HCT116 (cell line): ENCODE measurements around the gene TRMU. TPM values are rescaled to one million over a fixed set of nuclear protein-coding genes. Genes with fewer than 3 reads are reported as not detected.

ENCODE experiments used
- ATAC-seq: fragments of 200-7000 bp; cut with Tn5 transposase; 2 replicates; pipeline ENCODE4 v1.9.1; 2020; ENCODE audit warnings: mild to moderate bottlenecking, moderate library complexity
- BruUV-seq: library from RNA; stranded (reverse); fragments of 400-500 nt; replicated peaks from 2 replicates; lab custom pipeline; 2021; lab: Mats Ljungman, UMichigan
- CTCF ChIA-PET: fragments of 300-600 bp; sonication (Branson Sonifier 250); formaldehyde crosslinking; loops from one replicate; lab custom pipeline; 2021; ENCODE audit warnings: antibody characterized with exemption; lab: Charles Lee
- POLR2A ChIA-PET: fragments of 300-600, 350-600 bp; sonication (Branson Sonifier 250); formaldehyde crosslinking; loops from one replicate; lab custom pipeline; 2021; ENCODE audit warnings: antibody characterized with exemption; lab: Charles Lee
- RAD21 ChIA-PET, 2 experiments: fragments of 300-600 bp; sonication (Branson Sonifier 250); formaldehyde crosslinking; loops; one replicate each; lab custom pipeline; 2023; ENCODE audit warnings: low total read pairs in 2 of 2; ENCODE audit not compliant: uncharacterized antibody in 2 of 2, unreplicated experiment in 2 of 2, low non-redundant PET in 1 of 2; lab: Charles Lee
- DNase-seq: peaks from one replicate; pipeline ENCODE4 v3.0.0-alpha.2; 2010; ENCODE audit warnings: low read depth, low spot score
- H2AFZ ChIP-seq: fragments of 200-600 bp; shearing (Covaris generic), sonication (generic); 2 replicates; pipeline ENCODE4 v1.6.1; 2017; ENCODE audit warnings: low read depth, mixed run types, mixed read lengths, antibody characterized with exemption, low read length; ENCODE audit not compliant: poor library complexity, severe bottlenecking
- H3K27ac ChIP-seq: 2 replicates; pipeline ENCODE4 v1.5.1; 2012; ENCODE audit warnings: low read depth, low read length
- H3K27me3 ChIP-seq: fragments of 200-600 bp; sonication (generic); 2 replicates; pipeline ENCODE4 v1.6.1; 2016; ENCODE audit warnings: mixed run types, low read length, mixed read lengths; ENCODE audit not compliant: insufficient read depth
- H3K36me3 ChIP-seq, 2 experiments: fragments of 200-500 bp in 1 of 2; fragments of 200-600 bp in 1 of 2; sonication (Bioruptor generic) in 1 of 2; sonication (generic) in 1 of 2; 2 replicates each; pipeline versions ENCODE4 v1.5.1 to v1.6.1; 2014 to 2016; ENCODE audit warnings: low read length in 2 of 2, inconsistent platforms in 1 of 2, mixed read lengths in 1 of 2, mixed run types in 1 of 2; ENCODE audit not compliant: insufficient read depth in 2 of 2, control insufficient read depth in 1 of 2
- H3K4me1 ChIP-seq, 2 experiments: fragments of 200-600 bp in 1 of 2; sonication (generic) in 1 of 2; 2 replicates each; pipeline versions ENCODE4 v1.5.1 to v1.6.1; 2012 to 2017; ENCODE audit warnings: low read length in 2 of 2, inconsistent platforms in 1 of 2, mild to moderate bottlenecking in 1 of 2, mixed read lengths in 1 of 2, mixed run types in 1 of 2, moderate library complexity in 1 of 2; ENCODE audit not compliant: insufficient read depth in 2 of 2, control insufficient read depth in 1 of 2
- H3K4me2 ChIP-seq: fragments of 200-600 bp; sonication (generic); 2 replicates; pipeline ENCODE4 v1.6.1; 2017; ENCODE audit warnings: mixed run types, low read length, mixed read lengths
- H3K4me3 ChIP-seq, 2 experiments: fragments of 200-600 bp in 1 of 2; sonication (generic) in 1 of 2; replicated peaks in 1 of 2; 2 replicates each; pipeline ENCODE4 v1.5.1; 2011 to 2016; ENCODE audit warnings: low read length in 2 of 2, control low read depth in 1 of 2, low read depth in 1 of 2, mild to moderate bottlenecking in 1 of 2, mixed read lengths in 1 of 2, mixed run types in 1 of 2
- H3K79me2 ChIP-seq: fragments of 200-600 bp; sonication (generic); 2 replicates; pipeline ENCODE4 v1.6.1; 2017; ENCODE audit warnings: mild to moderate bottlenecking, mixed run types, low read length, moderate library complexity, mixed read lengths; ENCODE audit not compliant: insufficient read depth
- H3K9ac ChIP-seq: fragments of 200-600 bp; sonication (generic); 2 replicates; pipeline ENCODE4 v1.6.1; 2016; ENCODE audit warnings: low read length, mixed read lengths
- H3K9me2 ChIP-seq: fragments of 200-600 bp; sonication (generic), shearing (Covaris generic); 2 replicates; pipeline ENCODE4 v1.6.1; 2017; ENCODE audit warnings: mixed run types, mild to moderate bottlenecking, moderate library complexity; ENCODE audit not compliant: insufficient read depth
- H3K9me3 ChIP-seq, 2 experiments: fragments of 200-500 bp in 1 of 2; fragments of 200-600 bp in 1 of 2; sonication (Bioruptor generic) in 1 of 2; sonication (generic) in 1 of 2; 2 replicates each; pipeline ENCODE4 v1.6.1; 2014 to 2017; ENCODE audit warnings: low read length in 2 of 2, mixed read lengths in 2 of 2, inconsistent platforms in 1 of 2, low read depth in 1 of 2, mild to moderate bottlenecking in 1 of 2, mixed run types in 1 of 2, moderate library complexity in 1 of 2; ENCODE audit not compliant: control insufficient read depth in 1 of 2, insufficient read depth in 1 of 2
- H4K20me1 ChIP-seq: fragments of 200-600 bp; sonication (generic), shearing (Covaris generic); 2 replicates; pipeline ENCODE4 v1.6.1; 2017; ENCODE audit warnings: mixed run types, mild to moderate bottlenecking, moderate library complexity; ENCODE audit not compliant: insufficient read depth
- CBX3 ChIP-seq: IDR thresholded peaks from 2 replicates; pipeline ENCODE4 v1.6.1; 2012; ENCODE audit warnings: low read depth
- CEBPB ChIP-seq: IDR thresholded peaks from 2 replicates; pipeline ENCODE4 v1.6.1; 2012; ENCODE audit warnings: low read depth
- EGR1 ChIP-seq: IDR thresholded peaks from 2 replicates; pipeline ENCODE4 v1.6.1; 2012; ENCODE audit warnings: low read depth
- ELF1 ChIP-seq: IDR thresholded peaks from 2 replicates; pipeline ENCODE4 v1.6.1; 2012; ENCODE audit warnings: low read depth, borderline replicate concordance
- EZH2phosphoT487 ChIP-seq: fragments of 200-600 bp; IDR thresholded peaks from 2 replicates; pipeline ENCODE4 v1.6.1; 2018; ENCODE audit warnings: antibody characterized with exemption, borderline replicate concordance
- JUND ChIP-seq: IDR thresholded peaks from 2 replicates; pipeline ENCODE4 v1.6.1; 2012
- POLR2A ChIP-seq: IDR thresholded peaks from 2 replicates; pipeline ENCODE4 v1.7.0; 2011; ENCODE audit warnings: borderline replicate concordance; ENCODE audit not compliant: insufficient read depth, insufficient read length; ENCODE audit errors: extremely low read depth
- RAD21 ChIP-seq: IDR thresholded peaks from 2 replicates; pipeline ENCODE4 v1.6.1; 2012; ENCODE audit warnings: low read depth, mild to moderate bottlenecking
- SIN3A ChIP-seq: IDR thresholded peaks from 2 replicates; pipeline ENCODE4 v1.6.1; 2012; ENCODE audit warnings: low read depth
- SP1 ChIP-seq: IDR thresholded peaks from 2 replicates; pipeline ENCODE4 v1.6.1; 2012; ENCODE audit warnings: low read depth
- SRF ChIP-seq: IDR thresholded peaks from 2 replicates; pipeline ENCODE4 v1.6.1; 2012; ENCODE audit warnings: low read depth
- TCF7L2 ChIP-seq: IDR thresholded peaks from 2 replicates; pipeline ENCODE4 v1.7.0; 2011; ENCODE audit warnings: borderline replicate concordance, inconsistent platforms; ENCODE audit not compliant: insufficient read depth, insufficient read length; ENCODE audit errors: extremely low read depth
- YY1 ChIP-seq: IDR thresholded peaks from 2 replicates; pipeline ENCODE4 v1.6.1; 2011; ENCODE audit warnings: low read length, low read depth, moderate library complexity, mild to moderate bottlenecking; ENCODE audit not compliant: insufficient replicate concordance; ENCODE audit errors: extremely low read depth
- ZNF274 ChIP-seq: fragments of 200-500 bp; sonication (Bioruptor generic); IDR thresholded peaks from 2 replicates; pipeline ENCODE4 v1.6.1; 2014; ENCODE audit warnings: mild to moderate bottlenecking, low read depth, low read length, inconsistent platforms
- intact Hi-C: fragments of 100-400 bp; cut with micrococcal nuclease; formaldehyde crosslinking; loops from 2 replicates; pipeline ENCODE4 v1.10.0; 2022
- total RNA-seq: library from RNA; stranded (reverse); gene quantifications from one replicate; pipeline ENCODE4 v1.2.1, GENCODE V29; 2021; ENCODE audit not compliant: unreplicated experiment
- TF ChIP-seq, protein P1 (sequence below), 3 experiments: fragments of 200-600 bp in 1 of 3; sonication (generic) in 1 of 3; IDR thresholded peaks in 2 of 3; conservative IDR thresholded peaks in 1 of 3; 2 replicates each; pipeline ENCODE4 v1.5.1; 2012 to 2017; ENCODE audit warnings: low read depth in 2 of 3, low read length in 2 of 3, antibody characterized with exemption in 1 of 3, borderline replicate concordance in 1 of 3, control low read depth in 1 of 3, mild to moderate bottlenecking in 1 of 3, mixed read lengths in 1 of 3, mixed run types in 1 of 3, moderate library complexity in 1 of 3; ENCODE audit not compliant: insufficient read depth in 1 of 3
- TF ChIP-seq, protein P2 (sequence below): IDR thresholded peaks from 2 replicates; pipeline ENCODE4 v1.6.1; 2012
- TF ChIP-seq, protein P3 (sequence below): IDR thresholded peaks from 2 replicates; pipeline ENCODE4 v1.6.1; 2012; ENCODE audit warnings: low read depth
- TF ChIP-seq, protein P4 (sequence below): IDR thresholded peaks from 2 replicates; pipeline ENCODE4 v1.6.1; 2012

Gene TRMU
- total RNA-seq, 1 experiment from 2014 or later, result 65.4 TPM

GRCh38 chr22:46390652-46391301, 55.3 kb downstream of the TRMU start:
- H4K20me1 ChIP-seq, result no peaks in the 10 kb centered on the region
- no peak overlapping the region for H3K27ac ChIP-seq
- H3K9me3 ChIP-seq, result no peaks in the 10 kb centered on the region
- no peak overlapping the region for H3K4me2 ChIP-seq
- ATAC-seq (no peak), DNase-seq (no peak)
- no peak overlapping the region for H3K4me3 ChIP-seq
- no peak overlapping the region for H2AFZ ChIP-seq
- no peaks in the 10 kb centered on the region for H3K27me3 ChIP-seq
- H3K9ac ChIP-seq, result no peak overlapping the region
- H3K36me3 ChIP-seq, result no peaks in the 10 kb centered on the region
- intact Hi-C loops, result no loop called here
- TF ChIP-seq, protein P1, sequence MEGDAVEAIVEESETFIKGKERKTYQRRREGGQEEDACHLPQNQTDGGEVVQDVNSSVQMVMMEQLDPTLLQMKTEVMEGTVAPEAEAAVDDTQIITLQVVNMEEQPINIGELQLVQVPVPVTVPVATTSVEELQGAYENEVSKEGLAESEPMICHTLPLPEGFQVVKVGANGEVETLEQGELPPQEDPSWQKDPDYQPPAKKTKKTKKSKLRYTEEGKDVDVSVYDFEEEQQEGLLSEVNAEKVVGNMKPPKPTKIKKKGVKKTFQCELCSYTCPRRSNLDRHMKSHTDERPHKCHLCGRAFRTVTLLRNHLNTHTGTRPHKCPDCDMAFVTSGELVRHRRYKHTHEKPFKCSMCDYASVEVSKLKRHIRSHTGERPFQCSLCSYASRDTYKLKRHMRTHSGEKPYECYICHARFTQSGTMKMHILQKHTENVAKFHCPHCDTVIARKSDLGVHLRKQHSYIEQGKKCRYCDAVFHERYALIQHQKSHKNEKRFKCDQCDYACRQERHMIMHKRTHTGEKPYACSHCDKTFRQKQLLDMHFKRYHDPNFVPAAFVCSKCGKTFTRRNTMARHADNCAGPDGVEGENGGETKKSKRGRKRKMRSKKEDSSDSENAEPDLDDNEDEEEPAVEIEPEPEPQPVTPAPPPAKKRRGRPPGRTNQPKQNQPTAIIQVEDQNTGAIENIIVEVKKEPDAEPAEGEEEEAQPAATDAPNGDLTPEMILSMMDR (IDR thresholded peaks at IDR 0.05 in 2 of 3, conservative IDR thresholded peaks at IDR 0.05 in 1 of 3; ENCODE audit: borderline replicate concordance in 1 of 3, insufficient read depth in 1 of 3, low read depth in 2 of 3, low read length in 2 of 3), result no peak
- no peak for TF ChIP-seq TCF7L2
- TF ChIP-seq, protein P2, sequence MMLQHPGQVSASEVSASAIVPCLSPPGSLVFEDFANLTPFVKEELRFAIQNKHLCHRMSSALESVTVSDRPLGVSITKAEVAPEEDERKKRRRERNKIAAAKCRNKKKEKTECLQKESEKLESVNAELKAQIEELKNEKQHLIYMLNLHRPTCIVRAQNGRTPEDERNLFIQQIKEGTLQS, result no peak
- TF ChIP-seq EGR1, result no peak
- TF ChIP-seq ELF1, result no peak
- TF ChIP-seq SIN3A, result no peak
- TF ChIP-seq, protein P3, sequence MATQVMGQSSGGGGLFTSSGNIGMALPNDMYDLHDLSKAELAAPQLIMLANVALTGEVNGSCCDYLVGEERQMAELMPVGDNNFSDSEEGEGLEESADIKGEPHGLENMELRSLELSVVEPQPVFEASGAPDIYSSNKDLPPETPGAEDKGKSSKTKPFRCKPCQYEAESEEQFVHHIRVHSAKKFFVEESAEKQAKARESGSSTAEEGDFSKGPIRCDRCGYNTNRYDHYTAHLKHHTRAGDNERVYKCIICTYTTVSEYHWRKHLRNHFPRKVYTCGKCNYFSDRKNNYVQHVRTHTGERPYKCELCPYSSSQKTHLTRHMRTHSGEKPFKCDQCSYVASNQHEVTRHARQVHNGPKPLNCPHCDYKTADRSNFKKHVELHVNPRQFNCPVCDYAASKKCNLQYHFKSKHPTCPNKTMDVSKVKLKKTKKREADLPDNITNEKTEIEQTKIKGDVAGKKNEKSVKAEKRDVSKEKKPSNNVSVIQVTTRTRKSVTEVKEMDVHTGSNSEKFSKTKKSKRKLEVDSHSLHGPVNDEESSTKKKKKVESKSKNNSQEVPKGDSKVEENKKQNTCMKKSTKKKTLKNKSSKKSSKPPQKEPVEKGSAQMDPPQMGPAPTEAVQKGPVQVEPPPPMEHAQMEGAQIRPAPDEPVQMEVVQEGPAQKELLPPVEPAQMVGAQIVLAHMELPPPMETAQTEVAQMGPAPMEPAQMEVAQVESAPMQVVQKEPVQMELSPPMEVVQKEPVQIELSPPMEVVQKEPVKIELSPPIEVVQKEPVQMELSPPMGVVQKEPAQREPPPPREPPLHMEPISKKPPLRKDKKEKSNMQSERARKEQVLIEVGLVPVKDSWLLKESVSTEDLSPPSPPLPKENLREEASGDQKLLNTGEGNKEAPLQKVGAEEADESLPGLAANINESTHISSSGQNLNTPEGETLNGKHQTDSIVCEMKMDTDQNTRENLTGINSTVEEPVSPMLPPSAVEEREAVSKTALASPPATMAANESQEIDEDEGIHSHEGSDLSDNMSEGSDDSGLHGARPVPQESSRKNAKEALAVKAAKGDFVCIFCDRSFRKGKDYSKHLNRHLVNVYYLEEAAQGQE, result no peak
- no peak for TF ChIP-seq SRF
- no peak for TF ChIP-seq YY1
- TF ChIP-seq, protein P4, sequence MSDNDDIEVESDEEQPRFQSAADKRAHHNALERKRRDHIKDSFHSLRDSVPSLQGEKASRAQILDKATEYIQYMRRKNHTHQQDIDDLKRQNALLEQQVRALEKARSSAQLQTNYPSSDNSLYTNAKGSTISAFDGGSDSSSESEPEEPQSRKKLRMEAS, result no peak
- no peak for TF ChIP-seq EZH2phosphoT487
- no peak for TF ChIP-seq POLR2A
- TF ChIP-seq CBX3, result no peak
- no peak for TF ChIP-seq RAD21
- no peak for TF ChIP-seq SP1
- no peak for TF ChIP-seq CEBPB
- no peak for TF ChIP-seq JUND
- no peak for TF ChIP-seq ZNF274
- no TSS peak for BruUV-seq
- peaks cover 0 to 9% of the 10 kb centered on the region in 2 experiments; a peak in 2 of 4 replicates for H3K4me1 ChIP-seq
- POLR2A ChIA-PET, result no interaction called here
- CTCF ChIA-PET, result no interaction called here
- RAD21 ChIA-PET, result no interaction called here
- H3K79me2 ChIP-seq, result no peaks in the 10 kb centered on the region
- no peaks in the 10 kb centered on the region for H3K9me2 ChIP-seq
